ENCODE results near the gene VCAM1. TPM values are rescaled to one million over a fixed set of nuclear protein-coding genes. Genes with fewer than 3 reads are reported as not detected.

VCAM1 gene
- total RNA-seq, 1 donor from 2014 or later = 57.8 TPM

DNA sequence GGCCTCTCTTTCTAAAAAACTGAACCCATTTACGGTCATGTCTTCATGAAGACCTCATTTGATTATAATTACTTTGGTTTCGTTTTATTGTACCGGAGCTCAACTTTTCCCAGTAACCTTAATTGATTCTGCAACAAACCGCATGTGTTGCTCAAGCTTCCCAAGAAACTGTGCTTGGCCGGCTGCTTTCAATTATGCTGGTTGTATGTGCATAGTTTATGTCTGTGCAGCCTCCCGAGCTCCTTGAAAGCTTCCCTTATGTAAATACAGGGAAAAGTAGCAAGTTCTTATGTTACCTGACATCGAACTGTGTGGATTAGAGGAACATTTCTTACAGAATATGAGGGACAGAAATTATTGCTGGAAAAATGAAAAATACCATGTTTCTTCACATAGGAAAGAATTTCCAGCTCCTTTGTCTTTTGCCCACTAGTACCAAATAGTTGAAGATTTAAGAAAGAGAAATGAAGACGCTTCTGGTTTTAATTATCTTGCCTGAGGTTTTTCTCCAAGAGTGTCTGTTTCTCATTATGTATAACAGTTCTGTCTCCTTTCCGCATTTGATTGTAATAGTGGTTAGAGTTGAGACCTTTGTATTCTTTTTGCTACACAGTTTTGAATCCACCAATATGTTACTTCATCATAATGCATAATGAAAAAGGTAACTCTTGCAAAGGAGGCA, 2.1 kb downstream of the VCAM1 start:
- DNase-seq (ENCODE audit: low read depth) = peak; percentile 87

DNA sequence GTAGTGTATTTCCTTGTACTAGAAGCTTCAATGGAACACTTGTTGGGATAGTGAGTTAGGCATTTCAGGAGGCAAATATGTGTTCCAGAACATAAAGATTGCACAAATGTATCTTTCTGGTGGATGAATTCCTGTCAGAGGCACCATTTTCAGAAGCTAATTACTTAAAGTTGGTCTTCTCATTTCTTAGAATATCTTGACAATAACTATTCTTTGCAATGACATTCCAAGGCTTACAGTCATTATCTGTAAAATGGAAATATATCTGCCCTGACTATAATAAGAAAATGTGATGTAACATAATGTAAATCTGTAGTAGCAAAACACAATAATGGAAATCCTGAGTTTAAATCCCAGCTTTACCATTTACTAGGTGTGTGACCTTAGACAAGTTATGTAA, 2.7 kb downstream of the VCAM1 start:
- no peak for DNase-seq (ENCODE audit: low read depth)

DNA sequence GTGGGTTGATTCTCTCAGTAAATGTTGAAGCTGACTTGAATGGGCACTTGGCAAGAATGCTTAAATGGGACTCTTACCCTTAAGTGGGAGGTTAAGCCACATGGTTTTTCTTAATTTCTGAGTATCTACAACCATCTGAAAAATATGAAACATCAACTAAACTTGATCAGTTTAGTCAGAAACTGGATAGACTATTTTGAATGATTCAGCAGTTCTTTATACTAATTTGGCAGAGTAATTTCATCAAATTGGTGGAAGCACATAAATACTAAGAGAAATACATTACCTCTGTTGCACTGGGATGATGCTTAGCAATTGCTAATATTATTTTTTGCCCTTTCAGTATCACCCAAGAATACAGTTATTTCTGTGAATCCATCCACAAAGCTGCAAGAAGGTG, 4.7 kb downstream of the VCAM1 start:
- DNase-seq (ENCODE audit: low read depth) = no peak

DNA sequence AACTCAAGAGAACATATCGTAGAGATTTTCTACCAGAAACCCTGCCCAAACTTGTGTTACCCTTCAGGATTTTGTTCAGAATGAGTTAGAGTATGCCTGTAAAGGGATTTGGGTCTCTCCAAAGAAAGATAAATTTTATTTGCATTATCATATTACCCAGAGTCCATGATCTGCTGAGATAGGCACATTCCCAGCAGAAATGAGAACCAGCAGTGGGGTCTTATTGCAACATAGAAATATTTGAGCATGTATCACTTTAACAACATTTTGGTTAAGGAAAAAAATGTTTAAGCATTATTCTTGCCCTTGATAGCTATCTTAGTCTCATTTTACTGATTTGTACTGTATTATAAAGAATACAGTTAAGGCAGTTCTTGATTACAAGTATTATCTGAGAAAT, 10.6 kb downstream of the VCAM1 start:
- no peak for DNase-seq (ENCODE audit: low read depth)

DNA sequence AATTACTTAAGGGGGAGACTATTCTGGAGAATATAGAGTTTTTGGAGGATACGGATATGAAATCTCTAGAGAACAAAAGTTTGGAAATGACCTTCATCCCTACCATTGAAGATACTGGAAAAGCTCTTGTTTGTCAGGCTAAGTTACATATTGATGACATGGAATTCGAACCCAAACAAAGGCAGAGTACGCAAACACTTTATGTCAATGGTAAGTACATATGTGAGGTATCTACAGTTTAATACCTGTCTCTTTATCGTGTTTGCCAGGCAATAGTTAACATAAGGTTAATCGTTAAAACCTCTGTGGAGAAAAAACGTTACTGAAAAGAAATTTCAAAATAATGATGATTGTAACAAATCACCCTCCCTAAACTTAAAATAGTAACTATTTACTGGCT, 11.8 kb downstream of the VCAM1 start:
- DNase-seq (ENCODE audit: low read depth) = no peak

DNA sequence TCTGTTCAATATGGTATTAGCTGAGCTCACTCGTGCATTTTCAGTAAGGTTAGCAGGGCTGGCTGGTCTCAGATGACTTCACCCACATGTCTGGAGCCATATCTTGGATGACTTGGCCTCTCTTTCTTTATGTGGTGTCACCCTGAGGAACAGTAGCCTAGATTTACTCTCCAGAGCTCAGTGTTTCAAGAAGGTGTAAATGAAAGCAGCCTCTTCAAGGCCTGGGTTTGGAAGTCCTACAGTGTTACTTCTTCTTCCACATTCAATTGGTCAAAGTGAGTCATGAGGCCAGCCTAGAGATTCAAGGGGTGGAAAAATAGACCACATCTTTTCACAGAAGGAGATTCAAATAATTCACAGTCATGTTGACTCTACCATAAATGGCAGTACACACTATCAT, 12.2 kb downstream of the VCAM1 start:
- DNase-seq (ENCODE audit: low read depth) = no peak

DNA sequence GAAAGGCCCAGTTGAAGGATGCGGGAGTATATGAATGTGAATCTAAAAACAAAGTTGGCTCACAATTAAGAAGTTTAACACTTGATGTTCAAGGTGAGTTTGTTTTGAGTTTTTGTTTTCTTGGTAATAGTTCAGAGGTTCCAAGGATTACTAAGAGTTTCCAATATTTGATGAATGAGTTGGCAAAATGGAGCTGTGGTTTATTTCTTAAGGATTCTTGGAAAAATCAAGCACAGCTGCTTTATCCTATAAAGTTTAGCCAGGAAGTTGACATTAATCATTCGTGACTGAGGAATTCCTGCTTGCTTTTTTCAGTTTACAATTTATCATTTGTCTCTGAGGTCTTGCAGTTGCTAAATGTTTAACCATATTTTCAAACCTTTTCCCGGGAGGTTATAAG, 15.1 kb downstream of the VCAM1 start:
- peak; percentile 95 for DNase-seq (ENCODE audit: low read depth)

- no peak for DNase-seq (ENCODE audit: low read depth)
Measured at GRCh38 chr1:100735244-100735643, 15.7 kb downstream of the VCAM1 start.

GRCh38 chr1:100736324-100736723, 16.8 kb downstream of the VCAM1 start:
- no peak for DNase-seq (ENCODE audit: low read depth)

DNA sequence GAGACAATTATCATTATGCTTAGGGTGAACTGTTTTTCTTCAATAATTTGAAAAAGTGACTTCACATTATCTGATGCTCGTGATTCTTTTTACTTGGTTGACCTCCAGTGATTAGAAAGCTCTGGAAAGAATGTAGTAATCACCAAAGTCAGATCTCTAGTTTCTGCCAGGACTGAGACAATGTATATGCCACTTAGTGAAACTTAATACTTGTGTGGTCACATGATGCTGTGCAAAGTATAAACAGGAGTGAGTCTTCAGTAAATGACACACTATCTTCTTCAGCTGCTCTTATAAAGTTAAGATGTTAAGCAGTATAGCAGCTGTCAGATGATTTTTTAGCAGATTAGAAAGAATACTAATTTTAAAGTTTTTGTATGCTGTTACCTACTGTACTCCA, 17.2 kb downstream of the VCAM1 start:
- DNase-seq (ENCODE audit: low read depth) = no peak

DNA sequence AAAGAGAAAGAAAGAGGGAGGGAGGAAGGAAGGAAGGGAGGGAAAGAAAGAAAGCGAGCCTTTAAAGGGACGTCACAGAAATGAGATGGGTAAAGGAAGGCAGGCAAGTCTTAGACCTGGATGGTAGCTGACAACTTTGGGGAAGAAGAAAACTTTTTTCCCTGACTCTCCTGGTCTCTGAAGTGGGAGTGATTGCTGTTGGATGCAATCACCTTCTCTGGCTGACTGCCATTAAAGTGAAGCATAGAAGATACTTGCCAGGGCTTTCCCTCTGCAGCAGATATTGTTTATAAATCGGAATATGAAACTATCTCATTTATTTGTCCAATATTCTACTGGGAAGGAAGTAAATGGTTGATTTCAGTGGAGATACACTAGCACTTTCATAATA, 27.0 kb downstream of the VCAM1 start:
- DNase-seq (ENCODE audit: low read depth) = no peak

GRCh38 chr1:100747771-100748170, 28.2 kb downstream of the VCAM1 start:
- no peak for DNase-seq (ENCODE audit: low read depth)

GRCh38 chr1:100750005-100750885, 30.7 kb downstream of the VCAM1 start:
- no peak for DNase-seq (ENCODE audit: low read depth)

GRCh38 chr1:100752791-100753190, 33.2 kb downstream of the VCAM1 start:
- no peak for DNase-seq (ENCODE audit: low read depth)

DNA sequence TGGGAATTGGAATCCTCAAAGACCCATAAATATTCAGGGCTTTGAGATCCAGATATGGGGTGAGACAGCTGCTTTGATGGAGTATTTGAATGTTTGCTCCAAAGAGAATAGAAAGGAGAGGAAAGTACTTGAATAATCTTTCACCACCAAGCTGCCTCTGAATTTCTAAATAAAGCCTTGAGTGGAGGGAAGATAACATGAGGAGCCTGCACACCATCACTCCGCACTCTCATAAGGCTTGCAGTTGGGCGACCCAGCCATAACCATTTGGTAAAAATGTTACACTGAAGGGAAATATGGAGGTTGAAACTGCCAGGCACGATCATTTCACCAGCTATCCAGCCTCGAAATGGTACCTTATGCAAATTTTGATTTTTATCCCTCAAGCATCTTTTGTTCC, 38.4 kb downstream of the VCAM1 start:
- DNase-seq (ENCODE audit: low read depth) = no peak

DNA sequence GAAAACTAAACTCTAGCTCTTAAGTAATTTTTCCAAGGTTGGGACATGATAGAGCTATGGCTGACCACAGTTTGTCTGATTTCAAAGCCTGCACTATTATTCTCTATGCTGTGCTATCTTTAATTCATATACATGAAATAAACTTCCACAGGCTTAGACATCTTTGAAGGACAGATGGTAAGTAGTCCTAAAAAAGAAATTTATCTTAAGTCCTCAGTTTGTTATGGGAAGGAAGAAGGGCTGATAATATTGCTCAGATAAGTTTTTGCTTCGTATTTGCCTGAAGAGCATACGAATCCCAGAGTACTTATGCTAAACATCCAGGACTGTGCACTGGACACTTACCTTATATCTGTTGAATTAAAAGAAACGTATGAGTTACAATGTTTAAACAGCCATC, 39.6 kb downstream of the VCAM1 start:
- no peak for DNase-seq (ENCODE audit: low read depth)

- no peak for DNase-seq (ENCODE audit: low read depth)
Measured at GRCh38 chr1:100760511-100760910, 41.0 kb downstream of the VCAM1 start.

- no peak for DNase-seq (ENCODE audit: low read depth)
Measured at GRCh38 chr1:100762461-100762860, 42.9 kb downstream of the VCAM1 start.

- DNase-seq (ENCODE audit: low read depth) = no peak
Measured at GRCh38 chr1:100767176-100767890, 47.8 kb downstream of the VCAM1 start.

DNA sequence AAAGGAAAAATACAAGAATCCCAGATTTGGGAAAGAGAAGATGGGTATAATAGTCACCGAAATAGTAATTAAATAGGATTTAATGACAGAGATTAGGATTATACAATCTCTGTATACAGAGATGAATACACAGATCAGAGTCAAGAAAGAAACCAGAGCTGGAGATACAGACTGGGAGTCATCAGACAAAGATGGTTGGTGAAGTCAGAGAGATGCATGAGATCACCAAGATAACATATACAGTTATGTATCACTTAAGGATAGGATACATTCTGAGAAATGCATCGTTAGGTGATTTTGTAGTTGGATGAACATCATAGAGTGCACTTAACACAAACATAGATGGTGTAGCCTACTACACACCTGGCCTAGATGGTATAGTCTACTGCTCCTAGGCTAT, 49.8 kb downstream of the VCAM1 start:
- no peak for DNase-seq (ENCODE audit: low read depth)

DNA sequence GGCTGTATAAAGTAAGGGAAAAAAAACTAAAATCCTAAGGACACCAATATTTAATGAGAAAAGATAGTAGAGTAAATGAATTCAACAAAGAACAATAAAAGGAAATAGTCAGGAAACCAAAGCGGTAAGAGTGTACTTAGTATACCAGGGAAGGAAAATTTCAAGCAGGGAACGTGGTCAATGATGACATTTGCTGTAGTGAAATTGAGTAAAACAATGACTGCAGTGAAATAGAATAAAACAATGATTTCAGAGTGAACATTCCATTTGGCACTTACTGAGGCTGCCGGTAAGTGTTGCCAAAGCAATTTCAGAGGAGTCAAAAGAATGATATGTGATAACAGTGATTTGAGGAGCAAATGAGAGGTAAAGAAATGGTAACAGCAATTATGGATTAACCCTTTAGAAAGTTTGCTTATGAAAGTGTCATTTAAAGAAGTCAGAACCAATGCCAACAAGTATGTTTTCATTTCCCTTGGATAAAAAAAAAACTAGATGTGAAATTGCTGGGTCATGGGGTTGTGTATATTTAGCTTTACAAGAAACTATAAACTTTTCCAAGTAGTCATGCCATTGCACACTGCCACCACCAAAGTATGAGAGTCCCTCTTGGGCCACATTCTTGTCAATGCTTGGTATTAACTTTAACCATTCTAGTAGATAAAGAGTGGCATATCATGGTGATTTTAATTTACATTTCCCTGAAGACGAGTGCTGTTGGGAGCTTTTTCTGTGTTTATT, 50.5 kb downstream of the VCAM1 start:
- no peak for DNase-seq (ENCODE audit: low read depth)

GRCh38 chr1:100773444-100773843, 53.9 kb downstream of the VCAM1 start:
- DNase-seq (ENCODE audit: low read depth) = peak; percentile 34
